HepG2 (cell line): ENCODE data around the gene WDFY1. TPM values are rescaled to one million over a fixed set of nuclear protein-coding genes. Genes with fewer than 3 reads are reported as not detected.

ENCODE experiments used
- ATAC-seq: fragments of 200-7000 bp; cut with Tn5 transposase; 3 replicates; pipeline ENCODE4 v1.9.1; 2020; ENCODE audit warnings: mild to moderate bottlenecking, moderate library complexity
- BruUV-seq: library from RNA; stranded (reverse); fragments of 400-500 nt; replicated peaks from 2 replicates; lab custom pipeline; 2021; lab: Mats Ljungman, UMichigan
- CTCF ChIA-PET: fragments of 300-600 bp; formaldehyde crosslinking; extraction: SDS; loops from one replicate; lab custom pipeline; 2021; ENCODE audit warnings: low total read pairs, inconsistent platforms, low intra/inter-chr PET ratio; lab: Yijun Ruan, JAX
- POLR2A ChIA-PET: fragments of 350-600 bp; sonication (Branson Sonifier 250); formaldehyde crosslinking; loops from one replicate; lab custom pipeline; 2020; ENCODE audit warnings: antibody characterized with exemption, inconsistent platforms; lab: Yijun Ruan, JAX
- DNase-seq: peaks from one replicate; pipeline ENCODE4 v3.0.0-alpha.2; 2015; ENCODE audit warnings: low spot score
- FAIRE-seq: peaks from 3 replicates; lab custom pipeline; 2011; peaks lifted over from hg19 to GRCh38; lab: Jason Lieb, UNC
- H2AFZ ChIP-seq: one replicate; pipeline ENCODE4 v1.6.1; 2011; ENCODE audit warnings: low read length, inconsistent platforms
- H3K27ac ChIP-seq: fragments of 300-600 bp; 3 replicates; pipeline ENCODE4 v1.8.0; 2011; ENCODE audit warnings: mixed run types, mild to moderate bottlenecking, mixed read lengths, low read length, inconsistent platforms; ENCODE audit not compliant: insufficient read depth; ENCODE audit errors: extremely low read length
- H3K27me3 ChIP-seq, 2 experiments: fragments of 200-600 bp in 1 of 2; 2 replicates in 1 of 2; 3 replicates in 1 of 2; pipeline versions ENCODE4 v1.6.0 to v1.8.0; 2011; ENCODE audit warnings: low read length in 2 of 2, mild to moderate bottlenecking in 2 of 2, moderate library complexity in 2 of 2, inconsistent platforms in 1 of 2; ENCODE audit not compliant: insufficient read depth in 2 of 2, control insufficient read depth in 1 of 2
- H3K36me3 ChIP-seq, 2 experiments: fragments of 200-600 bp in 1 of 2; replicated peaks in 1 of 2; 2 replicates in 1 of 2; 3 replicates in 1 of 2; pipeline versions ENCODE4 v1.5.1 to v1.8.0; 2011; ENCODE audit warnings: low read length in 2 of 2, inconsistent platforms in 1 of 2; ENCODE audit not compliant: insufficient read depth in 2 of 2, control insufficient read depth in 1 of 2
- H3K4me1 ChIP-seq: 2 replicates; pipeline ENCODE4 v1.5.1; 2012; ENCODE audit warnings: low read length, inconsistent platforms; ENCODE audit not compliant: insufficient read depth
- H3K4me2 ChIP-seq: 2 replicates; pipeline ENCODE4 v1.6.0; 2011; ENCODE audit warnings: low read depth, low read length, inconsistent platforms
- H3K4me3 ChIP-seq, 3 experiments: fragments of 200-600 bp in 1 of 3; sonication (generic), shearing (Covaris generic) in 1 of 3; replicated peaks in 1 of 3; 2 replicates each; pipeline ENCODE4 v1.5.1; 2011 to 2016; ENCODE audit warnings: low read length in 3 of 3, inconsistent platforms in 2 of 3, low read depth in 2 of 3, mild to moderate bottlenecking in 2 of 3, control low read depth in 1 of 3, mixed read lengths in 1 of 3; ENCODE audit not compliant: insufficient read depth in 1 of 3
- H3K79me2 ChIP-seq: one replicate; pipeline ENCODE4 v1.6.1; 2011; ENCODE audit warnings: low read length, inconsistent platforms; ENCODE audit not compliant: insufficient read depth
- H3K9ac ChIP-seq: 2 replicates; pipeline ENCODE4 v1.6.0; 2011; ENCODE audit warnings: mild to moderate bottlenecking, low read depth, low read length, inconsistent platforms; ENCODE audit not compliant: insufficient read depth
- H3K9me3 ChIP-seq: 2 replicates; pipeline ENCODE4 v1.5.1; 2012; ENCODE audit warnings: mild to moderate bottlenecking, low read length
- H4K20me1 ChIP-seq: 2 replicates; pipeline ENCODE4 v1.6.0; 2011; ENCODE audit warnings: inconsistent platforms, mild to moderate bottlenecking, low read length, moderate library complexity; ENCODE audit not compliant: insufficient read depth
- DR1 ChIP-seq: sonication (generic); formaldehyde crosslinking; IDR thresholded peaks from 2 replicates; pipeline ENCODE4 v1.8.0; 2021; ENCODE audit warnings: mild to moderate bottlenecking, missing genetic modification reagents, inconsistent platforms
- E2F5 ChIP-seq: sonication (generic); formaldehyde crosslinking; conservative IDR thresholded peaks from 2 replicates; pipeline ENCODE4 v1.4.0; 2020; ENCODE audit warnings: missing genetic modification reagents
- MAFF ChIP-seq: IDR thresholded peaks from 2 replicates; pipeline ENCODE4 v1.6.1; 2011; ENCODE audit warnings: low read depth, low read length, improper control_type of control experiment
- MAFK ChIP-seq, 2 experiments: IDR thresholded peaks in 1 of 2; conservative IDR thresholded peaks in 1 of 2; 2 replicates each; pipeline ENCODE4 v1.6.1; 2011; ENCODE audit warnings: improper control_type of control experiment in 2 of 2, low read length in 2 of 2
- PAXIP1 ChIP-seq: sonication (generic); formaldehyde crosslinking; conservative IDR thresholded peaks from 2 replicates; pipeline ENCODE4 v1.4.0; 2020; ENCODE audit warnings: mild to moderate bottlenecking, missing genetic modification reagents, moderate library complexity
- ZBTB10 ChIP-seq: sonication (generic); formaldehyde crosslinking; IDR thresholded peaks from 2 replicates; pipeline ENCODE4 v1.4.0; 2020; ENCODE audit warnings: missing genetic modification reagents, borderline replicate concordance
- ZNF276 ChIP-seq: sonication (generic); formaldehyde crosslinking; IDR thresholded peaks from 2 replicates; pipeline ENCODE4 v1.4.0; 2020; ENCODE audit warnings: mild to moderate bottlenecking, low read depth, missing genetic modification reagents
- ZNF792 ChIP-seq: IDR thresholded peaks from 2 replicates; pipeline ENCODE4 v1.6.1; 2016
- WGBS: methylation state at CpG from one replicate; pipeline ENCODE4 v1.1.6; 2017; ENCODE audit warnings: low lambda C conversion rate; 5-methylcytosine and 5-hydroxymethylcytosine counted together
- in situ Hi-C: cut with HindIII; loops from 2 replicates; pipeline ENCODE4 v1.10.0; 2017; ENCODE audit warnings: low pct_unique_long_range_greater_than_20kb; ENCODE audit not compliant: extremely low pct_ligation_motif_present
- intact Hi-C: fragments of 100-400 bp; cut with micrococcal nuclease; formaldehyde crosslinking; loops from one replicate; pipeline ENCODE4 v1.10.0; 2022; ENCODE audit not compliant: unreplicated experiment
- polyA plus RNA-seq, 8 experiments: library from polyadenylated mRNA; depleted of rRNA in 3 of 8; stranded (reverse) in 7 of 8; unstranded in 1 of 8; fragments of >200 nt; fragmentation: Illumina TruSeq in 4 of 8; extraction: Trizol in 4 of 8; gene quantifications; 2 replicates each; pipeline versions ENCODE4 v1.2.1 to v1.2.3, GENCODE V29; 2011 to 2016; ENCODE audit warnings: low read depth in 4 of 8, missing spikeins in 1 of 8, mixed read lengths in 1 of 8; ENCODE audit not compliant: insufficient read depth in 1 of 8
- total RNA-seq, 5 experiments: library from RNA; depleted of rRNA; stranded (reverse); fragments of >200 nt; fragmentation: Illumina TruSeq; extraction: Trizol; gene quantifications; 2 replicates each; pipeline ENCODE4 v1.2.3, GENCODE V29; 2016; ENCODE audit warnings: low read depth in 1 of 5

Gene WDFY1
- total and polyA plus RNA-seq, 2 of the 13 experiments (the other 11 are each of a cell fraction or from before 2014, with no cell fraction given), result 77.0 to 78.4 TPM

- no peak for TF ChIP-seq ZBTB10 (CRISPR knock-in tag)
- no peak for TF ChIP-seq E2F5 (CRISPR knock-in tag)
- no peak for TF ChIP-seq ZNF276
- TF ChIP-seq ZNF792 (CRISPR knock-in tag), result no peak
- TF ChIP-seq, all 625 proteins: peak for 0
Measured at GRCh38 chr2:223923976-223924375, 21.2 kb downstream of the WDFY1 start (continued).

GRCh38 chr2:223922308-223922707, 22.8 kb downstream of the WDFY1 start:
- WGBS, result 62% methylated on average over 3 of the region's 3 CpGs
- H3K36me3 ChIP-seq, result peaks cover 0 to 3% of the 10 kb centered on the region in 2 experiments; a peak in 3 of 5 replicates
- H2AFZ ChIP-seq, result no peak overlapping the region
- in situ Hi-C loops, result no loop called here
- peak; percentile 43 for FAIRE-seq
- H4K20me1 ChIP-seq, result 0 out of 2 replicates have a peak, but pooled peaks cover 3% of the 10 kb centered on the region
- peak; percentile 36 to 53; a peak in 3 of 4 replicates for TF ChIP-seq MAFK (conservative IDR thresholded peaks at IDR 0.05 in 1 of 2, IDR thresholded peaks at IDR 0.05 in 1 of 2; ENCODE audit: low read length in 2 of 2)
- TF ChIP-seq DR1 (CRISPR knock-in tag), result no peak
- TF ChIP-seq PAXIP1 (CRISPR knock-in tag), result peak; percentile 22; the same call in 1 of the 2 replicates
- 0 out of 2 replicates have a peak, but pooled peaks have one; percentile 28 for TF ChIP-seq MAFF
- TF ChIP-seq, all 625 proteins: peak for 3
- Histone ChIP-seq H3K9me3 (peaks cover 7% of the 10 kb centered on the region), H3K27ac (no peak overlapping the region), H3K4me1 (peaks cover 30% of the 10 kb centered on the region), H3K27me3 (no peaks in the 10 kb centered on the region), H3K9ac (no peak overlapping the region), H3K79me2 (peaks cover 79% of the 10 kb centered on the region), H3K4me2 (no peak overlapping the region), H3K4me3 (no peak overlapping the region)
- peak; percentile 62 for ATAC-seq
- ChIA-PET POLR2A (no interaction called here), CTCF (no interaction called here)
- no peak for DNase-seq
- intact Hi-C loops, result no loop called here
- no TSS peak for BruUV-seq
